IMR-90 (cell line): ENCODE data around the gene SLC25A21. TPM values are rescaled to one million over a fixed set of nuclear protein-coding genes. Genes with fewer than 3 reads are reported as not detected.
A peak's percentile ranks its signal among the peaks of the same experiment; 100 is the strongest.

ENCODE experiments used
- ATAC-seq: fragments of 200-7000 bp; cut with Tn5 transposase; 2 replicates; pipeline ENCODE4 v1.9.1; 2020; ENCODE audit warnings: low read depth, mild to moderate bottlenecking, moderate library complexity
- BruUV-seq: library from RNA; stranded (reverse); fragments of 400-500 nt; replicated peaks from 2 replicates; lab custom pipeline; 2021; lab: Mats Ljungman, UMichigan
- CTCF ChIA-PET: fragments of 300-600 bp; formaldehyde crosslinking; extraction: SDS; loops from one replicate; lab custom pipeline; 2021; ENCODE audit warnings: antibody characterized with exemption; lab: Yijun Ruan, JAX
- POLR2A ChIA-PET: fragments of 300-600 bp; sonication (Branson Sonifier 250); formaldehyde crosslinking; loops from one replicate; lab custom pipeline; 2022; ENCODE audit warnings: antibody characterized with exemption; ENCODE audit not compliant: unreplicated experiment; lab: Charles Lee
- DNase-seq: peaks from one replicate; pipeline ENCODE4 v3.0.0; 2013
- H2AFZ ChIP-seq: replicated peaks from 2 replicates; pipeline ENCODE3; 2013; ENCODE audit warnings: low read length, mild to moderate bottlenecking; ENCODE audit not compliant: poor library complexity
- H2AK5ac ChIP-seq: 2 replicates; pipeline ENCODE4 v1.6.1; 2013; ENCODE audit warnings: low read depth, low read length, inconsistent platforms
- H2AK9ac ChIP-seq: replicated peaks from 2 replicates; pipeline ENCODE3; 2013; ENCODE audit warnings: mild to moderate bottlenecking, low read depth, low read length, moderate library complexity; ENCODE audit not compliant: poor library complexity
- H2BK120ac ChIP-seq: 2 replicates; pipeline ENCODE4 v1.6.1; 2013; ENCODE audit warnings: low read depth, low read length, inconsistent platforms
- H2BK15ac ChIP-seq: 3 replicates; pipeline ENCODE4 v1.6.1; 2013; ENCODE audit warnings: low read depth, low read length, inconsistent platforms
- H2BK20ac ChIP-seq: 2 replicates; pipeline ENCODE4 v1.6.1; 2013; ENCODE audit warnings: low read depth, mild to moderate bottlenecking, inconsistent platforms, low read length, moderate library complexity
- H2BK5ac ChIP-seq: 2 replicates; pipeline ENCODE4 v1.6.1; 2013; ENCODE audit warnings: mild to moderate bottlenecking, low read depth, low read length, inconsistent platforms; ENCODE audit not compliant: poor library complexity, severe bottlenecking
- H3K14ac ChIP-seq: replicated peaks from 2 replicates; pipeline ENCODE4 v1.6.1; 2013; ENCODE audit warnings: low read depth, low read length, inconsistent platforms
- H3K18ac ChIP-seq: 2 replicates; pipeline ENCODE4 v1.6.1; 2013; ENCODE audit warnings: low read depth, low read length, control low read depth
- H3K23ac ChIP-seq: 2 replicates; pipeline ENCODE4 v1.6.1; 2013; ENCODE audit warnings: low read depth, low read length, inconsistent platforms
- H3K27ac ChIP-seq: 2 replicates; pipeline ENCODE4 v1.5.1; 2013; ENCODE audit warnings: mild to moderate bottlenecking, control low read depth, low read length; ENCODE audit not compliant: insufficient read depth
- H3K27me3 ChIP-seq: 2 replicates; pipeline ENCODE4 v1.6.1; 2013; ENCODE audit warnings: low read length; ENCODE audit not compliant: control insufficient read depth, insufficient read depth
- H3K36me3 ChIP-seq: 2 replicates; pipeline ENCODE4 v1.6.1; 2013; ENCODE audit warnings: low read length, mixed read lengths; ENCODE audit not compliant: control insufficient read depth, insufficient read depth
- H3K4ac ChIP-seq: 2 replicates; pipeline ENCODE4 v1.6.1; 2013; ENCODE audit warnings: low read depth, low read length, inconsistent platforms
- H3K4me1 ChIP-seq: 2 replicates; pipeline ENCODE4 v1.6.1; 2013; ENCODE audit warnings: low read length, mixed read lengths; ENCODE audit not compliant: control insufficient read depth, insufficient read depth
- H3K4me2 ChIP-seq: 2 replicates; pipeline ENCODE4 v1.6.1; 2013; ENCODE audit warnings: low read depth, mild to moderate bottlenecking, control low read depth, low read length, moderate library complexity
- H3K4me3 ChIP-seq: 2 replicates; pipeline ENCODE4 v1.5.1; 2013; ENCODE audit warnings: low read depth, mild to moderate bottlenecking, control low read depth, low read length, moderate library complexity; ENCODE audit not compliant: insufficient read depth
- H3K56ac ChIP-seq: 2 replicates; pipeline ENCODE4 v1.6.1; 2013; ENCODE audit warnings: low read length, inconsistent platforms; ENCODE audit not compliant: insufficient read depth; ENCODE audit errors: extremely low read depth
- H3K79me1 ChIP-seq, 2 experiments: 2 replicates each; pipeline ENCODE4 v1.6.1; 2013; ENCODE audit warnings: low read length in 2 of 2, inconsistent platforms in 1 of 2, low read depth in 1 of 2
- H3K9ac ChIP-seq: 2 replicates; pipeline ENCODE4 v1.6.1; 2013; ENCODE audit warnings: low read depth, low read length, control low read depth
- H3K9me1 ChIP-seq: 2 replicates; pipeline ENCODE4 v1.6.1; 2013; ENCODE audit warnings: low read length, inconsistent platforms; ENCODE audit not compliant: insufficient read depth
- H3K9me3 ChIP-seq: 2 replicates; pipeline ENCODE4 v1.6.1; 2013; ENCODE audit warnings: low read length; ENCODE audit not compliant: control insufficient read depth, insufficient read depth
- H4K20me1 ChIP-seq: 2 replicates; pipeline ENCODE4 v1.6.1; 2013; ENCODE audit warnings: low read length, inconsistent platforms; ENCODE audit not compliant: insufficient read depth
- H4K5ac ChIP-seq: 2 replicates; pipeline ENCODE4 v1.6.1; 2013; ENCODE audit warnings: mild to moderate bottlenecking, low read depth, low read length, control low read depth
- H4K8ac ChIP-seq, 2 experiments: 2 replicates each; pipeline ENCODE4 v1.6.1; 2013; ENCODE audit warnings: low read depth in 2 of 2, low read length in 2 of 2, control low read depth in 1 of 2, inconsistent platforms in 1 of 2
- H4K91ac ChIP-seq: 2 replicates; pipeline ENCODE4 v1.6.1; 2013; ENCODE audit warnings: low read depth, low read length, inconsistent platforms; ENCODE audit not compliant: insufficient read depth
- CEBPB ChIP-seq: IDR thresholded peaks from 2 replicates; pipeline ENCODE4 v1.6.1; 2012; ENCODE audit warnings: low read depth, low read length, improper control_type of control experiment
- ELK1 ChIP-seq: fragments of 150-350 bp; IDR thresholded peaks from 2 replicates; pipeline ENCODE4 v1.6.1; 2016; ENCODE audit warnings: low read depth, mild to moderate bottlenecking, low read length, moderate library complexity, borderline replicate concordance
- FOS ChIP-seq: fragments of 150-350 bp; IDR thresholded peaks from 2 replicates; pipeline ENCODE4 v1.6.1; 2016; ENCODE audit warnings: low read depth, low read length
- USF2 ChIP-seq: fragments of 150-350 bp; IDR thresholded peaks from 2 replicates; pipeline ENCODE4 v1.6.1; 2017; ENCODE audit warnings: mild to moderate bottlenecking, antibody characterized with exemption, low read length, low read depth
- WGBS, 2 experiments: methylation state at CpG; one replicate each; pipeline versions ENCODE4 v1.1.5 to v1.1.7; 2013; ENCODE audit warnings: missing lambda C conversion rate in 2 of 2; ENCODE audit not compliant: insufficient read length in 1 of 2; ENCODE audit errors: extremely low coverage in 2 of 2; 5-methylcytosine and 5-hydroxymethylcytosine counted together
- dilution Hi-C: fragments of 300-500 bp; cut with HindIII; formaldehyde crosslinking; loops from one replicate; pipeline ENCODE4 v1.14.3; 2018; ENCODE audit warnings: low sequenced_read_pairs; ENCODE audit not compliant: unreplicated experiment
- in situ Hi-C: fragments of 300-500 bp; cut with MboI; formaldehyde crosslinking; loops from 3 replicates; pipeline ENCODE4 v1.14.3; 2019; ENCODE audit warnings: low sequenced_read_pairs, inconsistent platforms, mixed read lengths
- intact Hi-C: fragments of 100-400 bp; cut with micrococcal nuclease; formaldehyde crosslinking; loops from 2 replicates; pipeline ENCODE4 v1.10.0; 2022
- polyA plus RNA-seq, 3 experiments: library from polyadenylated mRNA; depleted of rRNA; stranded (reverse); fragments of >200 nt; gene quantifications; 2 replicates each; pipeline ENCODE4 v1.2.3, GENCODE V29; 2012; ENCODE audit warnings: low replicate concordance in 1 of 3
- total RNA-seq: library from RNA; depleted of rRNA; stranded (reverse); fragments of >200 nt; gene quantifications from 2 replicates; pipeline ENCODE4 v1.2.3, GENCODE V29; 2012

Gene SLC25A21
- total and polyA plus RNA-seq, 2 of the 4 experiments (the other 2 are of a cell fraction) = 0.62 to 0.90 TPM

GRCh38 chr14:37172936-37173614 lies 669 bp upstream of the SLC25A21 start:
- H3K27me3 ChIP-seq = no peaks in the 10 kb centered on the region
- ChIA-PET POLR2A (interaction anchor here (0.6 kb wide), 1 partner anchor 656 kb away, joined by 3 read pairs; no protein-coding TSS in a partner anchor), CTCF (no interaction called here)
- intact Hi-C loops (loop anchor here (1.0 kb wide), 1 partner anchor 24 kb away; the partner anchor contains the start of gene MIPOL1), in situ Hi-C loops (no loop called here), dilution Hi-C loops (no loop called here)
- no peak overlapping the region for H3K4ac ChIP-seq
- H3K14ac ChIP-seq = 0 out of 2 replicates have a peak overlapping the region, but pooled peaks have one; percentile 31
- no peak overlapping the region for H3K56ac ChIP-seq
- no peaks in the 10 kb centered on the region for H3K9me1 ChIP-seq
- H3K4me1 ChIP-seq = 0 out of 2 replicates have a peak, but pooled peaks cover 2% of the 10 kb centered on the region
- ATAC-seq = no peak
- no peak overlapping the region for H4K91ac ChIP-seq
- H3K4me2 ChIP-seq = peak overlapping the region; percentile 94
- no peak overlapping the region for H2AFZ ChIP-seq
- no peak overlapping the region for H2BK15ac ChIP-seq
- H2BK5ac ChIP-seq = no peak overlapping the region
- H3K4me3 ChIP-seq = peak overlapping the region; percentile 78; the same call in 1 of the 2 replicates
- no CpG with 5 or more reads among the region's 5 CpGs for WGBS, 2 experiments
- BruUV-seq = no TSS peak
- 0 out of 2 replicates have a peak overlapping the region, but pooled peaks have one; percentile 44 for H4K5ac ChIP-seq
- H4K20me1 ChIP-seq = no peaks in the 10 kb centered on the region
- no peak overlapping the region for H2AK9ac ChIP-seq
- no peak overlapping the region for H2AK5ac ChIP-seq
- no peak overlapping the region for H3K27ac ChIP-seq
- no peaks in the 10 kb centered on the region for H3K9me3 ChIP-seq
- peak overlapping the region; percentile 83; the same call in 1 of the 2 replicates for H3K23ac ChIP-seq
- H2BK120ac ChIP-seq = no peak overlapping the region
- DNase-seq = no peak
- H3K36me3 ChIP-seq = no peaks in the 10 kb centered on the region
- TF ChIP-seq CEBPB = no peak
- no peak for TF ChIP-seq USF2
- no peak for TF ChIP-seq ELK1
- no peak for TF ChIP-seq FOS
- peaks cover 2 to 3% of the 10 kb centered on the region in 2 experiments; a peak in 1 of 4 replicates for H3K79me1 ChIP-seq
- H3K9ac ChIP-seq = peak overlapping the region; percentile 88; the same call in 1 of the 2 replicates
- peak overlapping the region; percentile 24 to 65 for H4K8ac ChIP-seq
- H3K18ac ChIP-seq = no peak overlapping the region
- H2BK20ac ChIP-seq = no peak overlapping the region
